ENCODE data around the gene ARFRP1.

ARFRP1 gene

DNA sequence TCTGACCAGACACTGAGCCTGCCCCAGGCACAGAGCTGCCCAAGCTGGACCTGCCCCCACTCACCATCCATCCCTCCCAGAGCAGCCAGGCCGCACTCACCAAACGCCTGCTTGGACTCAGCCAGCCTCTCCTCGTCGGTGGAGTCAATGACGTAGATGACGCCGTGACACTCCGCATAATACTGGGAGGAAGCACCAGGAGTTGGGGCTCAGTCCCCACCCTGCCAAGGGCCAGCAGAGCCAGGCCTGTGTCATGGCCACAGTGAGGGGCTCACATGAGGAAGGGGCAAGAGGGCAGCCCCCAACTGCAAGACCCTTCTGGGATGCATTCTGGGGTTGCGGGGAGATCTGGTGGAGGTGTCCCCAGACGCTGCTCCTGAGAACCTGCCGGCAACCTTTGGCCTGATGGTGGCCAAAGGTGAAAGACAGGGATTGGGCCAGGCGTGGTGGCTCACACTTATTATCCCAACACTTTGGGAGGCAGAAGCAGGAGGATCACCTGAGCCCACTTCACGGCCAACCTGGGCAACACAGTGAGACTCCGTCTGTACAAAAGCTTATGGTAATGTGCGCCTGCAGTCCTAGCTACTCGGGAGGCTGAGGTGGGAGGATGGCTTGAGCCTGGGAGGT, 5.6 kb downstream of the ARFRP1 start:
- DNase-seq (ENCODE audit: low read depth, low spot score), result no peak

DNA sequence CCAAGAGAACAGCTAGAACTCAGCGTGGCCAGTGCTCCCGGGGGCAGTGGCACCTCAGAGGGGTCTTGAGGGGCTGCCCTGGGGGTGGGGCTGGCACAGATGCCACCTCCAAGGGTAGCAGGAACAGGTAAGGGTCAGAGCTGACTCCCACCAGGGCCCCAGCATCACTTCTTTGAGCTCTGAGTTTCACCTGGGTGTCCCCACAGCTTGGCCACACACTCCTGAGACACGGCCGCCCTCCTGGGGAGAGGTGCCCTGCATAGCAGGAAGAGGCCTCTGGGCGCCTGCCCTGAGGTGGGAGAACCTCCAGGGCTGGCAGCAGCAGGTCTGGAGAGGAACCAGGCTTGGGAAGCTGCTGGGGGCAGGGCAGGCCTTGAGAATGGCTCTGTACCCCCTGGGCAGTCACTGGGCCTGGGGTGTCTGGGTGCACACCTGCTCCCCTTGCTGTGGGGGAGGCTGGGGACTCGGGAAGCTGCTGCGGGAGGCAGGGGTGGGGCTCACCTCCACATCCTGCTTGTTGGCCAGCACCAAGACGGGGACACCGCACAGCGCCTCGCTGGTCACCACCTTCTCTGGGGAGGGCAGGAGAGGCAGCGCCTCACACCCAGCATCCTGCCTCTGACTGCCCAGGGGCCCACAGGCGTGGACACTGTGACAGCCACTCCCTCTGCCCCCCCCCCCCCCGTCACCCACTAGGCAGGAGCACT, 6.3 kb downstream of the ARFRP1 start:
- no peak for DNase-seq (ENCODE audit: low read depth, low spot score)

DNA sequence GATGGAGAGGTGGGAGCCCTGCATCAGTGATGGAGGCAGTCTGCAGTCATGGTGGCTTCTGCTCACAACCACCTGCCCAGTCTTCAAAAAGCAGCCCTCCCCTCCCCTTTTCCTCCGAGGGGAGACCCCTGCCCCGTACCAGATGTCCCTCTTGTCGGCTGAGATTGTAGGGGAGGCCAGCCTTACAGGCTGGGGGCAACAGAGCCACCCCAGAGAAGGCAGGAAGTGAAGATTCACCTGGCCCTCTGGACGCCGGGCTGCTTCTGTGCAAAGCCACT, 6.8 kb downstream of the ARFRP1 start:
- no peak for DNase-seq (ENCODE audit: low read depth, low spot score)

DNA sequence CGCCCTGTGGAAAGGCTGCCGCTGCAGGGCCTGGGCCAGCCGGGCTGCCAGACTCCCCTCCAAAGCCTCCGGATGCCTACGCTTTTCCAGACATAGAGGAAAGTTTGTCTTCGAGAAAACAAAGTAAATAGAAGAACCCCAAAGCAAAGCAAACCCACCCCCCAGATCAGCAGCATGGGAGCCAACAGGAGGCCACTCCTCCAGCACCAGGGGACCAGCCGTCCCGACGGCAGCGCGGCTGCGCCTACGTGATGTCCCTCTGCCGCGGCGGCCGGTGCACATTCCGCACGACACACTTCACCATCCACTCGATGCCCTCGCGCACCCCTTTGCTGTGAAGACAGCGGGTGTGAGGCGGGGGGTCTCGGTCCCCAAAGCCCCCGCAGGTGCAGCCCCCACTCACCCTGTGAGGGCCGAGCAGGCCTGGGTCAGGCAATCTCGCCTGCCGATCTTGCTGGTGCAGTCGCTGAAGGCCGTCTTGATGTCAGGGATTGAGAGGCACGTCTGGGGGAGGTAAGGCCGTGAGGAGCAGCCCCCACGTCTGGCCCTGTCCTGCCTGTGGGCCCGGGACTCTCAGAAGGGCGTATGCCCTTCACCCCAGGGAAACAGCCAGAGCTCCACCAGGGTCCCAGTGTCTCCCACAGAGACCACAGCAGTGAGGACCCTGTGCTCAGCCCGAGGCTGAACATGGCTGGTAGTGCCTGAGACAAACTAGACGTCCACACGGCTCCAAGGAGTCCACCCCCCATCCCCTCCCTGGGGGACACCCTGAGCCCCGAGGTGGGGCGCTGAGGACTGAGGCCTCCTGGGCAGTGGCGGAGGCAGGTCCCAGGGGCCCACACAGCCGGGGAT, 7.4 kb downstream of the ARFRP1 start:
- no peak for DNase-seq (ENCODE audit: low read depth, low spot score)

DNA sequence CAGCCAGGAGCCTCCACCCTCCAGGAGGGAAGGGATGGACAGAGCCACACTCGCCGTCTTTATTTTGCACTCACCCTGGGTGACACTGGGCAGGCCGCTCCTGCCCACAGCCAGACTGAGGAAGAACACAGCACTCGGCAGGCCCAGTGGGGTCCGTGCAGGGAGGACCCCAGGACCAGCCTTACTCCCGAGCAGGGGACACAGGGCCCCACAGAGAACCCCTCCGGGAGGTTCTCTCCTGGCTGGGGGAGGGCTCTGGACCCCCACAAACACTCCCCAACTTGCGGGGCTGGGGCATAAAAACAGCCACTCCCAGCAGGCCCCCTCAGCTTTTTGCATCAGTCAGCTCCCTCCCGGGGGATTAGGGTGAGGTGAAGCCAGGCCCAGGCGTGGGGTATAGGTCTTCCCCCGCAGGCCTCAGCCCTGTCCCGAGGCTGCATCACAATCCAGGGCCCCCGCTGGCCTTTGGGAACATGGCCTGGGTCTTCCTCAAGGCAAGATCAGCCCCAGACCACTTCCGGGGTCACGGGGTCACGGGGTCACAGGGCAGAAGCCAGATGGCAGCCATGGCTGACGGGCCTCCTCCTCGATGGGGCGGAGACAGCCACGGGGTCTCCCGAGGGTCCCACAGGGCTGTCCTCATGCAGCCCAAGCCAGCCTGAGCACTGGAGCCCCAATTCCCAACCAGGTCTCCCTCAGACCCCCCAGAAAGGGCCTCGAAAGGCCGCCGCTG, 8.1 kb downstream of the ARFRP1 start:
- DNase-seq (ENCODE audit: low read depth, low spot score), result no peak

DNA sequence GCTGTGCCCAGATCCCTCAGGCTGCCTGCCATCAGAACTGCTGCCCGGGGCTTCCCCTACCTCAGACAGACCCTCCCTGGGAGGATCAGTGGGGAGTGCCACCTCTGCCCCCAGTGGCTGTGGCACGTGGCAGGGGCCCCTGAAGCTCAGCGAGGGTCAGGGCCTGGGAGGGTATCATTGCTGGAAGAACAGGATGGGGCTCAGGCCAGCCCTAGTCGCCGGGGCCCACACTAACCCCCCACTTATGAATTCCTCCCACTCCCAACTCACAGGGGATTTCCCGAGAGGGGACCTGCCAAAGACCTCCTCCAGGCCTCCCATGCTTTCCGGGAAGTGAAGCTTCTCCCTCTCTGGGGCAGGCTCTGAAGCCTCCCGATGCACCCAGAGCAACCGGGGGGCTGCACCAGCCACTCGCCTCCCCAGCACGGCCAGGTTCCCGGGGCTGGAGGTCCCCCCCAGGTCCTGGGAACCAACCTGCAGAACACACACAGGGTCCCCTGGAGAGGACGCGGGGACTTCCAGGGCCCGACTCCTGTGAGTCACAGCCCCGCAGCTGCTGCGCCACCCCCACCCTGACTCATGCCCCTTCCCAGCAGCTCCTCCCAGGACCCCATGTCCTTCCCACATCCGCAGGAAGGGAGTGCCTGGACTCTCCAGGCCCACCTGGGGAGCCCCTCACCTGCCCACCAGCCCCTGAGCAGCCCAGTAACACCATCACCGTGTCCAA, 8.9 kb downstream of the ARFRP1 start:
- no peak for DNase-seq (ENCODE audit: low read depth, low spot score)

DNA sequence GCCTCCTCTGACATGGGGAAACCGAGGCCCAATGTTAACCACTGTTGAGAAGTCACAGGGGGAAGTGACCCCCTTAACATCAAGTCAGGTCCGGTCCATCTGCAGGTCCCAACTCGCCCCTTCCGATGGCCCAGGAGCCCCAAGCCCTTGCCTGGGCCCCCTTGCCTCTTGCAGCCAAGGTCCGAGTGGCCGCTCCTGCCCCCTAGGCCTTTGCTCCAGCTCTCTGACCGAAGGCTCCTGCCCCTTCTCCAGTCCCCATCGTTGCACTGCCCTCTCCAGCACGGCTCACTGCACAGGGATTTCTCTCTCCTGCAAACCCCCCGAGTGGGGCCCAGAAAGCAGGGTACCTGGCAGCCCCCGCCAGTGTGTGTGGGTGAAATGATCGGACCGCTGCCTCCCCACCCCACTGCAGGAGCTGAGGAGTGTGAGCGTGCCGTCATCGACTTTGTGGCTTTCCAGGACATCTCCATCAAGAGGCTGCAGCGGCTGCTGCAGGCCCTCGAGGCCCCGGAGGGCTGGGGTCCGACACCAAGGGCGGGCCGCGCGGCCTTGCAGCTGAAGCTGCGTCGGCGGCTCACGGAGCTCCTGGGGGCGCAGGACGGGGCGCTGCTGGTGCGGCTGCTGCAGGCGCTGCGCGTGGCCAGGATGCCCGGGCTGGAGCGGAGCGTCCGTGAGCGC, 9.8 kb downstream of the ARFRP1 start:
- DNase-seq (ENCODE audit: low read depth, low spot score), result no peak

DNA sequence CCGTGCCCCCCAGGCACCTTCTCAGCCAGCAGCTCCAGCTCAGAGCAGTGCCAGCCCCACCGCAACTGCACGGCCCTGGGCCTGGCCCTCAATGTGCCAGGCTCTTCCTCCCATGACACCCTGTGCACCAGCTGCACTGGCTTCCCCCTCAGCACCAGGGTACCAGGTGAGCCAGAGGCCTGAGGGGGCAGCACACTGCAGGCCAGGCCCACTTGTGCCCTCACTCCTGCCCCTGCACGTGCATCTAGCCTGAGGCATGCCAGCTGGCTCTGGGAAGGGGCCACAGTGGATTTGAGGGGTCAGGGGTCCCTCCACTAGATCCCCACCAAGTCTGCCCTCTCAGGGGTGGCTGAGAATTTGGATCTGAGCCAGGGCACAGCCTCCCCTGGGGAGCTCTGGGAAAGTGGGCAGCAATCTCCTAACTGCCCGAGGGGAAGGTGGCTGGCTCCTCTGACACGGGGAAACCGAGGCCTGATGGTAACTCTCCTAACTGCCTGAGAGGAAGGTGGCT, 10.4 kb downstream of the ARFRP1 start:
- no peak for DNase-seq (ENCODE audit: low read depth, low spot score)

DNA sequence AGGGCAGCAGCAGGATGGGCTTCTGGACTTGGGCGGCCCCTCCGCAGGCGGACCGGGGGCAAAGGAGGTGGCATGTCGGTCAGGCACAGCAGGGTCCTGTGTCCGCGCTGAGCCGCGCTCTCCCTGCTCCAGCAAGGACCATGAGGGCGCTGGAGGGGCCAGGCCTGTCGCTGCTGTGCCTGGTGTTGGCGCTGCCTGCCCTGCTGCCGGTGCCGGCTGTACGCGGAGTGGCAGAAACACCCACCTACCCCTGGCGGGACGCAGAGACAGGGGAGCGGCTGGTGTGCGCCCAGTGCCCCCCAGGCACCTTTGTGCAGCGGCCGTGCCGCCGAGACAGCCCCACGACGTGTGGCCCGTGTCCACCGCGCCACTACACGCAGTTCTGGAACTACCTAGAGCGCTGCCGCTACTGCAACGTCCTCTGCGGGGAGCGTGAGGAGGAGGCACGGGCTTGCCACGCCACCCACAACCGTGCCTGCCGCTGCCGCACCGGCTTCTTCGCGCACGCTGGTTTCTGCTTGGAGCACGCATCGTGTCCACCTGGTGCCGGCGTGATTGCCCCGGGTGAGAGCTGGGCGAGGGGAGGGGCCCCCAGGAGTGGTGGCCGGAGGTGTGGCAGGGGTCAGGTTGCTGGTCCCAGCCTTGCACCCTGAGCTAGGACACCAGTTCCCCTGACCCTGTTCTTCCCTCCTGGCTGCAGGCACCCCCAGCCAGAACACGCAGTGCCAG, 11.0 kb downstream of the ARFRP1 start, which contains the start of gene TNFRSF6B:
TSS of gene TNFRSF6B (plus strand) at position 25 of the 729 bp plus-strand sequence. CDS start at position 141, 116 bp downstream.
- DNase-seq (ENCODE audit: low read depth, low spot score), result no peak

DNA sequence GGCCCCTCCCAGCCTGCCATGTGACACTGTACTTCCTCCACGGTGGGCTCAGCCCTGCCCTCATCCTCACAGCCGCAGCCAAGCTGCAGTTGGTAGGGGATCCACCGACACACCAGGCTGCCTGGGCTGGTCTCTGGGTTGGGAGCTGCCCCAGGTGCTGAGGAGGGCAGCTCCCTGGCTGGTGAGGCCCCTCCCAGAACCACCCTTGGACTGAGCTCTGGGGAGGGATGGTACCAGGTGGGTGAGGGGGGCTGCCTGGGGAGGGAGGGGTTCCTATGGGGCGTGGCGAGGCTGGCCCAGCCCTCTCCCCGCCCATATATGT, 11.5 kb downstream of the ARFRP1 start:
- DNase-seq (ENCODE audit: low read depth, low spot score), result no peak

DNA sequence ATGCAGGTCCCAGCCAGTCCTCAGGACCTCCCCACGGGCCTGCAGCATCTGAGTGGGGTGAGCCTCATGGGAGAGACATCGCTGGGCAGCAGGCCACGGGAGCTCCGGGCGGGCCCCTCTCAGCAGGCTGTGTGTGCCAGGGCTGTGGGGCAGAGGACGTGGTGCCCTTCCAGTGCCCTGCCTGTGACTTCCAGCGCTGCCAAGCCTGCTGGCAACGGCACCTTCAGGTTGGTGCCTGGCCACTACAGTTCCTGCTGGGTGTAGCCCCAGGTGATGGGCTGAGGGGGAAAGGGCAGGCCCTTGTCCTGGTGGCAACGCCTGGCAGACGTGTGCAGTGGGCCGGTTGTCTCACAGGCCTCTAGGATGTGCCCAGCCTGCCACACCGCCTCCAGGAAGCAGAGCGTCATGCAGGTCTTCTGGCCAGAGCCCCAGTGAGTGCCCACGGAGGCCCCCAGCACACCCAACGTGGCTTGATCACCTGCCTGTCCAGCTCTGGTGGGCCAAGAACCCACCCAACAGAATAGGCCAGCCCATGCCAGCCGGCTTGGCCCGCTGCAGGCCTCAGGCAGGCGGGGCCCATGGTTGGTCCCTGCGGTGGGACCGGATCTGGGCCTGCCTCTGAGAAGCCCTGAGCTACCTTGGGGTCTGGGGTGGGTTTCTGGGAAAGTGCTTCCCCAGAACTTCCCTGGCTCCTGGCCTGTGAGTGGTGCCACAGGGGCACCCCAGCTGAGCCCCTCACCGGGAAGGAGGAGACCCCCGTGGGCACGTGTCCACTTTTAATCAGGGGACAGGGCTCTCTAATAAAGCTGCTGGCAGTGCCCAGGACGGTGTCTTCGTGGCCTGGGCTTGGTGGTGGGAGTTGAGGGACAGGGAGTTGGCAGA, 12.1 kb downstream of the ARFRP1 start:
- DNase-seq (ENCODE audit: low read depth, low spot score), result no peak

DNA sequence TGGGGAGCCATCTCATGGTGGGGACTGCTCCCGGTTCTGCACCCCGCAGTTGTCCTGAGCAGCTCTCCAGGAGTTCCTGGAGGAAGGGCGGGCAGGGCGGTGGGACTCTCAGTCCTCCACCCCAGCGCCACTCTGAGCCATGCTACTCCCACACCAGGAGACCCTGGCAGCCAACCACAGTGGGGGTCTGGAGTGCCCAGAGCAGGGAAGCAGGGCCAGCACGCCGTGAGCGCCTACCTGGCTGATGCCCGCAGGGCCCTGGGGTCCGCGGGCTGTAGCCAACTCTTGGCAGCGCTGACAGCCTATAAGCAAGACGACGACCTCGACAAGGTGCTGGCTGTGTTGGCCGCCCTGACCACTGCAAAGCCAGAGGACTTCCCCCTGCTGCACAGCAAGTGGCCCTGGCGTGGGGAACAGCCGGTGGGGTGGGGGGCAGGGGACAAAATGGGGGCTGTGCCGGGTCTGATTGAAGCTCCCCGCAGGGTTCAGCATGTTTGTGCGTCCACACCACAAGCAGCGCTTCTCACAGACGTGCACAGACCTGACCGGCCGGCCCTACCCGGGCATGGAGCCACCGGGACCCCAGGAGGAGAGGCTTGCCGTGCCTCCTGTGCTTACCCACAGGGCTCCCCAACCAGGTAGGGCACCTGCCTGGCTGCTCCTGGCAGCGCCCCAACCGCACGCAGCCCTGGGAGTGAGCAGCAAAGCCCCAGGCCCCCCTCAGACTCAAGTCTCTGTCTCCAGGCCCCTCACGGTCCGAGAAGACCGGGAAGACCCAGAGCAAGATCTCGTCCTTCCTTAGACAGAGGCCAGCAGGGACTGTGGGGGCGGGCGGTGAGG, 13.0 kb downstream of the ARFRP1 start:
- no peak for DNase-seq (ENCODE audit: low read depth, low spot score)

DNA sequence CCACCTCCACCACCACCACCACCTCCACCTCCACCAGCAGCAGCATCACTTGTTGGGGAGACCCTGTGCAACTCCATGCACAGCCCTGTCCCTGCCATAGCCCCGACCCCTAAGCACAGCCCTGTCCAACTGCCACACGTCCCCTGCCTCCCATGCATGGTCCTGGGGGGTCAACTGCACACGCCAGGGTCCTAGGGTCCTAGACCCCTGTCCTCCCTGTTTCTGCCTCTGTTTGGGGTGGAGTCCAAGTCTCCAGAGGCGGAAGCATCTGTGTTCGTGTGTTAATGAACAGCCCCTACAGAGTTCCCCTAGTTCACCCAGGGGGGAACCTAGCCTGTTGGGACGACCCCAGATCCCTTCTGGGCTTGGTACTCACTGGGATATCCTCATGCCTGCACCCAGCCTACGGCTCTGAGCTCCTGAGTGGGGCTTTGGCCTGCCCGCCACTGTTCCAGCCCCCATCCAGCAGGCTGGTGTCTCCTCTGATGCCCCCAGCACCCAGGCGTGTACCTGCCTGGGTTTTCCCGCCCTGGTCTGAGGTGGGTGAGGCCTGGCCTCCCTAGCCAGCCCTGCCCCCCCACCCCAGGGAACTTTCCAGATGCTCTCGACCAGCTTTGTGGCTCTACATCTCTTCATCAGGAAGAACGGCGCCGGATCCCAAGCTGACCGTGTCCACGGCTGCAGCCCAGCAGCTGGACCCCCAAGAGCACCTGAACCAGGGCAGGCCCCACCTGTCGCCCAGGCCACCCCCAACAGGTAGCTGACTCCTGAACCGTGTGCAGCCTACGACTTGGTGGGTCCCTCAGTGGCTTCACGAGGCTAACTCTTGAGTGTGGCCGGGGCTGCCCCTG, 13.8 kb downstream of the ARFRP1 start:
- no peak for DNase-seq (ENCODE audit: low read depth, low spot score)

DNA sequence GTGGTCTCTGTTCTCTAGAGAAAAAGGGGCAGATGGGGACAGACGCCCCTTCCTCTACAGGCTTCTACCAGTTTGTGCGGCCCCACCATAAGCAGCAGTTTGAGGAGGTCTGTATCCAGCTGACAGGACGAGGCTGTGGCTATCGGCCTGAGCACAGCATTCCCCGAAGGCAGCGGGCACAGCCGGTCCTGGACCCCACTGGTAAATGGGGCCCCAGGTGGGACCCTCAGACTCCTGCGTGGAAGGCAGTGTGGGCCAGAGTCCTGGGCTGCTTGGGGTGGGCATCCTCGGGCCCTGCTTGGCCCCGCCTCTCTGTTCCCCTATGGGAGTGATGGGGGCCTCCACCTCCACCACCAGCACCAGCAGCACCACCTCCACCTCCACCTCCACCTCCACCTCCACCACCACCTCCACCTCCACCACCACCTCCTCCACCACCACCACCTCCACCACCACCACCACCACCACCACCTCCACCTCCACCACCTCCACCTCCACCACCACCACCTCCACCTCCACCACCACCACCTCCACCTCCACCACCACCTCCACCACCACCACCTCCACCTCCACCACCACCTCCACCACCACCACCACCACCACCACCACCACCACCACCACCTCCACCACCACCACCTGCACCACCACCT, 14.6 kb downstream of the ARFRP1 start:
- no peak for DNase-seq (ENCODE audit: low read depth, low spot score)

DNA sequence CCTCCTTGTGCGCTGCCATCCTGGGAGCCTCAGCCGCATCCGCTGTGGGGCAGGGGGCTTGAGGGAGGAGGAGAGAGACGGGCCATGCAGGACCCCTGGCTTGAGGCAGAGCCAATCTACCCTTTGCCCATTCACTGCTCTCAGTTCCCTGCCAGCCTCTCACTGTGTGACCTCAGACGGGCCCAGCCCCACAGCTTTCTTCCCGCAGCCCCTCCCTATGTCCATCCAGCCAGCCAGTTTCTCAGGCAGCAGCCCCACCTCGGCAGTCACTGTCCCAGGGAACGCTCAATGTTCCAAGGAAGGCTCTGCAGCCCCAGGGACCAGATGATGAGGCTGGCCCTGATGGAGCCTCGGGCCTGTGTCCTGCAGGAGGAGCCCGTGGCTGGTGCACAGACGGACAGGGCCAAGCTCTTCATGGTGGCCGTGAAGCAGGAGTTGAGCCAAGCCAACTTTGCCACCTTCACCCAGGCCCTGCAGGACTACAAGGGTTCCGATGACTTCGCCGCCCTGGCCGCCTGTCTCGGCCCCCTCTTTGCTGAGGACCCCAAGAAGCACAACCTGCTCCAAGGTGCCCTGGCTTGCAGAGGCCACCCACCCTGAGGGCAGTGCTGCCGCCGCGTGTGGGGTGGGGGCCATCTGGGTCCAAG, 15.2 kb downstream of the ARFRP1 start:
- DNase-seq (ENCODE audit: low read depth, low spot score), result no peak

Data from activated naive CD8-positive, alpha-beta T cell treated with anti-CD3 and anti-CD28 coated beads, Interleukin-2, amount 50 U/mL, for 16 hours (primary cell).